ENCODE data around the gene EP400.

The EP400 gene

DNA sequence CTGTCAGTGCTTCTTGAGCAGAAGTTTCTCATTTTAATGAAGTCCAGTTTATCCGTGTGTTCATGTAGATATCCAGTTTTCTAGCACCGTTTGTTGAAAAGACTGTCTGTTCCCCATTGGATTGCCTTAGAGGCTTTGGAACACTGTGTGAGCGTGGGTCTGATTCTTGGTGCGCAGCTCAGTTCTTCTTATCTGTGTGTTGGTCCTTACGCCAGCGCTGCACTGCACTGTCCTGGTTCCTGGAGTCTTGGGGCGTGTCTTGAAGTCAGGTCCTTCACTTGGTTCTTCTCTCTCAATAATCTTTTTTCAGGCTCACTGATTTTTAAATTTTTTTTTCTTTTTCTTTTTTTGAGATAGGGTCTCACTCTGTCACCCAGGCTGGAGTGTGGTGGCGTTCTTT, 25.5 kb downstream of the EP400 start:
- Histone ChIP-seq H3K27me3 (ENCODE audit: insufficient read depth, low read length) (no peaks in the 10 kb centered on the region), H3K79me2 (ENCODE audit: insufficient read depth, low read length) (peaks cover 45% of the 10 kb centered on the region)

DNA sequence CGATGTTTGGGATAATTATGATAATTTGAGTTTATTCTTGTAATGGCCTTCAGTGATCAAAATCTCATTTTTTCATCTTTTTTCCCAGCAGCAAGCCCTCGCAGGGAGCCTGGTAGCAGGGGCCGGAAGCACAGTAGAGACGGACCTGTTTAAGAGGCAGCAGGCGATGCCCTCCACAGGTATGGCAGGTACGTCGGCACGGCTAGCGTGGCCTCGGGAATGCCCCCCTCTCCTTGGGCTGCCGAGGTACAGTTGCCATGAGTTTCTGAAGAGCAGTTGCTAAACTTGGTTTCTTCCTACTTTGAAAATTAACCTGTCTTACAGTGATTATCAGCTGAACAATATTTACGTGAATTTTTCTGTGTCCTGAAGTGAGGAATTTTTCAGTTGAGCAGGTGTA, 29.9 kb downstream of the EP400 start:
- H3K79me2 ChIP-seq (ENCODE audit: insufficient read depth, low read length) = peaks cover 9% of the 10 kb centered on the region
- H3K4me3 ChIP-seq (ENCODE audit: low read depth, low read length, poor library complexity, severe bottlenecking) = no peak overlapping the region
- H3K27me3 ChIP-seq (ENCODE audit: insufficient read depth, low read length) = no peaks in the 10 kb centered on the region
- no peaks in the 10 kb centered on the region for H3K9me2 ChIP-seq (ENCODE audit: low read depth, low read length)
- no peaks in the 10 kb centered on the region for H3K9me3 ChIP-seq (ENCODE audit: low read length)
- no peaks in the 10 kb centered on the region for H4K20me1 ChIP-seq (ENCODE audit: insufficient read depth, low read length)
- H3K4me2 ChIP-seq (ENCODE audit: low read length) = no peak overlapping the region
- peaks cover 55% of the 10 kb centered on the region for H3K36me3 ChIP-seq (ENCODE audit: insufficient read depth, low read length)
- H2AFZ ChIP-seq (ENCODE audit: low read length) = no peak overlapping the region
- no peaks in the 10 kb centered on the region for H3F3A ChIP-seq (ENCODE audit: insufficient read depth, low read length)
- H3K27ac ChIP-seq (ENCODE audit: low read depth, low read length, poor library complexity, severe bottlenecking) = no peak overlapping the region
- H3K4me1 ChIP-seq (ENCODE audit: insufficient read depth, low read length, severe bottlenecking) = no peaks in the 10 kb centered on the region
- no peak overlapping the region for H3K9ac ChIP-seq (ENCODE audit: low read length)
- TF ChIP-seq, protein P1, sequence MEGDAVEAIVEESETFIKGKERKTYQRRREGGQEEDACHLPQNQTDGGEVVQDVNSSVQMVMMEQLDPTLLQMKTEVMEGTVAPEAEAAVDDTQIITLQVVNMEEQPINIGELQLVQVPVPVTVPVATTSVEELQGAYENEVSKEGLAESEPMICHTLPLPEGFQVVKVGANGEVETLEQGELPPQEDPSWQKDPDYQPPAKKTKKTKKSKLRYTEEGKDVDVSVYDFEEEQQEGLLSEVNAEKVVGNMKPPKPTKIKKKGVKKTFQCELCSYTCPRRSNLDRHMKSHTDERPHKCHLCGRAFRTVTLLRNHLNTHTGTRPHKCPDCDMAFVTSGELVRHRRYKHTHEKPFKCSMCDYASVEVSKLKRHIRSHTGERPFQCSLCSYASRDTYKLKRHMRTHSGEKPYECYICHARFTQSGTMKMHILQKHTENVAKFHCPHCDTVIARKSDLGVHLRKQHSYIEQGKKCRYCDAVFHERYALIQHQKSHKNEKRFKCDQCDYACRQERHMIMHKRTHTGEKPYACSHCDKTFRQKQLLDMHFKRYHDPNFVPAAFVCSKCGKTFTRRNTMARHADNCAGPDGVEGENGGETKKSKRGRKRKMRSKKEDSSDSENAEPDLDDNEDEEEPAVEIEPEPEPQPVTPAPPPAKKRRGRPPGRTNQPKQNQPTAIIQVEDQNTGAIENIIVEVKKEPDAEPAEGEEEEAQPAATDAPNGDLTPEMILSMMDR (IDR thresholded peaks at IDR 0.05; ENCODE audit: low read length) = no peak
- TF ChIP-seq EZH2 (IDR thresholded peaks at IDR 0.05; ENCODE audit: borderline replicate concordance, low read length) = no peak

More for the DNA sequence above, 25.5 kb downstream of the EP400 start:
- no peak overlapping the region for H3K27ac ChIP-seq (ENCODE audit: low read depth, low read length, poor library complexity, severe bottlenecking)
- H3K4me3 ChIP-seq (ENCODE audit: low read depth, low read length, poor library complexity, severe bottlenecking) = no peak overlapping the region
- H4K20me1 ChIP-seq (ENCODE audit: insufficient read depth, low read length) = no peaks in the 10 kb centered on the region
- no peaks in the 10 kb centered on the region for H3K4me1 ChIP-seq (ENCODE audit: insufficient read depth, low read length, severe bottlenecking)
- H2AFZ ChIP-seq (ENCODE audit: low read length) = no peak overlapping the region
- H3K9me2 ChIP-seq (ENCODE audit: low read depth, low read length) = no peaks in the 10 kb centered on the region
- H3K9me3 ChIP-seq (ENCODE audit: low read length) = no peaks in the 10 kb centered on the region
- TF ChIP-seq EZH2 (IDR thresholded peaks at IDR 0.05; ENCODE audit: borderline replicate concordance, low read length) = no peak
- TF ChIP-seq, protein P1 (IDR thresholded peaks at IDR 0.05; ENCODE audit: low read length) = no peak
- peaks cover 28% of the 10 kb centered on the region; the same call in 1 of the 2 replicates for H3K36me3 ChIP-seq (ENCODE audit: insufficient read depth, low read length)
- H3K9ac ChIP-seq (ENCODE audit: low read length) = no peak overlapping the region
- H3K4me2 ChIP-seq (ENCODE audit: low read length) = no peak overlapping the region
- no peaks in the 10 kb centered on the region for H3F3A ChIP-seq (ENCODE audit: insufficient read depth, low read length)

DNA sequence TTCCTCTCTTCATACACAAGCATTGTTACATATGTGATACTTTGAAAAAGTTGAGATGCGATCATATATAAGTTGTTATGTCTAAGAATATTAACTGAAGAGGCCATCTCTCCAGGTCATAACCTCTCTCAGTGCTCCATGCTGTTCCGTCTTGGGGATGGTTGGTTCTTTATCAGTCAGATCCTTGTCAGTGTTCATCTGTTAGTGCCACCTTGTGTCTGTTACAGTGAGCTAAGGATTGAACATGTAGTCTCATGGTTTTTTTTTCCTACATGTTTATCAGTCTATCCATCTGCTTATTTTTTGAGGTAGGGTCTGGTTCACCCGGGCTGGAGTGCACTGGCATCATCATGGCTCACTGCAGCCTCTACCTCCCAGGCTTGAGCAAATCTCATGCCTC, 30.5 kb downstream of the EP400 start:
- TF ChIP-seq EZH2 (IDR thresholded peaks at IDR 0.05; ENCODE audit: borderline replicate concordance, low read length) = no peak
- TF ChIP-seq, protein P1 (IDR thresholded peaks at IDR 0.05; ENCODE audit: low read length) = 0 out of 2 replicates have a peak, but pooled peaks have one; percentile 12
- Histone ChIP-seq H4K20me1 (ENCODE audit: insufficient read depth, low read length) (no peaks in the 10 kb centered on the region), H3K4me1 (ENCODE audit: insufficient read depth, low read length, severe bottlenecking) (no peaks in the 10 kb centered on the region), H3F3A (ENCODE audit: insufficient read depth, low read length) (no peaks in the 10 kb centered on the region), H3K9ac (ENCODE audit: low read length) (no peak overlapping the region), H2AFZ (ENCODE audit: low read length) (no peak overlapping the region), H3K36me3 (ENCODE audit: insufficient read depth, low read length) (peaks cover 55% of the 10 kb centered on the region), H3K27ac (ENCODE audit: low read depth, low read length, poor library complexity, severe bottlenecking) (no peak overlapping the region), H3K9me2 (ENCODE audit: low read depth, low read length) (no peaks in the 10 kb centered on the region), H3K4me3 (ENCODE audit: low read depth, low read length, poor library complexity, severe bottlenecking) (no peak overlapping the region), H3K9me3 (ENCODE audit: low read length) (no peaks in the 10 kb centered on the region), H3K4me2 (ENCODE audit: low read length) (no peak overlapping the region), H3K79me2 (ENCODE audit: insufficient read depth, low read length) (peaks cover 7% of the 10 kb centered on the region; the same call in 1 of the 2 replicates), H3K27me3 (ENCODE audit: insufficient read depth, low read length) (no peaks in the 10 kb centered on the region)
